SK-N-SH treated with all-trans-retinoic acid at 6 μM for 48 hours (cell line): ENCODE measurements around the gene FAM180A.

Experiments used
- ATAC-seq: fragments of 200-7000 bp; cut with Tn5 transposase; 3 replicates; pipeline ENCODE4 v1.9.1; 2020; ENCODE audit warnings: mild to moderate bottlenecking, moderate library complexity
- ARNTL ChIP-seq: fragments of 450-650 bp; formaldehyde crosslinking; IDR thresholded peaks from 2 replicates; pipeline ENCODE4 v1.5.0; 2020; ENCODE audit warnings: low read depth, mild to moderate bottlenecking, moderate library complexity, borderline replicate concordance
- BACH2 ChIP-seq: fragments of 250-450 bp; sonication (Bioruptor Pico); IDR thresholded peaks from 2 replicates; pipeline ENCODE4 v1.9.0; 2021; ENCODE audit warnings: mild to moderate bottlenecking, borderline replicate concordance
- CSDC2 ChIP-seq: fragments of 250-450 bp; sonication (Bioruptor Pico); IDR thresholded peaks from 2 replicates; pipeline ENCODE4 v1.5.0; 2020; ENCODE audit warnings: mild to moderate bottlenecking, moderate library complexity
- ESRRG ChIP-seq: fragments of 250-450 bp; sonication (Bioruptor Pico); IDR thresholded peaks from 2 replicates; pipeline ENCODE4 v1.6.1; 2021; ENCODE audit warnings: mild to moderate bottlenecking
- GLIS3 ChIP-seq: fragments of 250-450 bp; sonication (Bioruptor Pico); IDR thresholded peaks from 2 replicates; pipeline ENCODE4 v1.5.0; 2020; ENCODE audit warnings: mild to moderate bottlenecking, moderate library complexity
- ISL1 ChIP-seq: fragments of 250-450 bp; sonication (Bioruptor Pico); IDR thresholded peaks from 2 replicates; pipeline ENCODE4 v2.1.2; 2022; ENCODE audit warnings: mild to moderate bottlenecking, moderate library complexity
- OSR1 ChIP-seq: fragments of 250-450 bp; sonication (Bioruptor Pico); IDR thresholded peaks from 2 replicates; pipeline ENCODE4 v1.8.0; 2022; ENCODE audit warnings: moderate library complexity, mild to moderate bottlenecking, inconsistent platforms
- PPARA ChIP-seq: fragments of 250-450 bp; sonication (Bioruptor Pico); IDR thresholded peaks from 2 replicates; pipeline ENCODE4 v1.5.0; 2020; ENCODE audit warnings: mild to moderate bottlenecking, borderline replicate concordance
- RARB ChIP-seq: fragments of 250-450 bp; sonication (Bioruptor Pico); IDR thresholded peaks from 2 replicates; pipeline ENCODE4 v1.8.0; 2021; ENCODE audit warnings: mild to moderate bottlenecking, moderate library complexity
- TCF4 ChIP-seq: fragments of 250-450 bp; sonication (Bioruptor Pico); IDR thresholded peaks from 2 replicates; pipeline ENCODE4 v1.8.0; 2021; ENCODE audit warnings: mild to moderate bottlenecking, moderate library complexity, borderline replicate concordance
- TOX ChIP-seq: fragments of 250-450 bp; sonication (Bioruptor Pico); IDR thresholded peaks from 2 replicates; pipeline ENCODE4 v1.8.0; 2021; ENCODE audit warnings: mild to moderate bottlenecking, moderate library complexity, borderline replicate concordance
- ZFP3 ChIP-seq: fragments of 250-450 bp; sonication (Bioruptor Pico); IDR thresholded peaks from 2 replicates; pipeline ENCODE4 v1.5.0; 2020; ENCODE audit warnings: mild to moderate bottlenecking, moderate library complexity
- ZFP30 ChIP-seq: fragments of 450-650 bp; formaldehyde crosslinking; IDR thresholded peaks from 2 replicates; pipeline ENCODE4 v1.5.0; 2022; ENCODE audit warnings: mild to moderate bottlenecking, moderate library complexity
- TF ChIP-seq, protein P1 (sequence below): fragments of 250-450 bp; sonication (Bioruptor Pico); IDR thresholded peaks from 2 replicates; pipeline ENCODE4 v1.5.1; 2021; ENCODE audit warnings: mild to moderate bottlenecking, moderate library complexity
- TF ChIP-seq, protein P2 (sequence below): fragments of 250-450 bp; sonication (Bioruptor Pico); IDR thresholded peaks from 2 replicates; pipeline ENCODE4 v1.8.0; 2021; ENCODE audit warnings: low read depth, mild to moderate bottlenecking, moderate library complexity, borderline replicate concordance
- TF ChIP-seq, protein P3 (sequence below): fragments of 250-450 bp; sonication (Bioruptor Pico); IDR thresholded peaks from 2 replicates; pipeline ENCODE4 v1.5.1; 2020; ENCODE audit warnings: low read depth, mild to moderate bottlenecking, moderate library complexity
- TF ChIP-seq, protein P4 (sequence below): fragments of 250-450 bp; sonication (Bioruptor Pico); IDR thresholded peaks from 2 replicates; pipeline ENCODE4 v1.8.0; 2020; ENCODE audit warnings: mild to moderate bottlenecking, moderate library complexity, borderline replicate concordance
- TF ChIP-seq, protein P5 (sequence below): fragments of 250-450 bp; sonication (Bioruptor Pico); IDR thresholded peaks from 2 replicates; pipeline ENCODE4 v1.5.0; 2020; ENCODE audit warnings: mild to moderate bottlenecking, moderate library complexity

The FAM180A gene

DNA sequence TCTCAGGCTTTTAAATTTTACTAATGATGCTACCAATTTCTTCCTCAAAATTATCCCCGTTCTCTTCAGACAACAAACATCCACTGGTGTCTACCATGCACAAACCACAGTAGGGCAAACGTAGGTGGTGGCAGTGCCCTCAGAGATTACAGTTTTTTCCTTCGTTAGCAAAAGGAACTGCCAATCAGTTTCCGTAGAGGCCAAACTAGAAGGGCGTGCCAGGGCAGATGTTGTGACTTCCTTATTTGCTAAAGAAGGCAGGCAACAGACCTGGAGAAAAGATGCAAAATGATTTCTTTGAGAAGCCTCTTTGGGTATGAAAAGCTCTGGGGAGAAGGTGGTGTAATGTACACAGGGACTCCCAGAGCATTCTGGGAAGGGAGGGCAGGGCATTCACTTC is 7.6 kb upstream of the FAM180A start (continued):
- TF ChIP-seq PPARA (CRISPR knock-in tag) (no peak), OSR1 (CRISPR knock-in tag) (no peak), TCF4 (CRISPR knock-in tag) (no peak), ESRRG (CRISPR knock-in tag) (no peak), ISL1 (no peak), GLIS3 (CRISPR knock-in tag) (no peak)
- TF ChIP-seq, protein P1, sequence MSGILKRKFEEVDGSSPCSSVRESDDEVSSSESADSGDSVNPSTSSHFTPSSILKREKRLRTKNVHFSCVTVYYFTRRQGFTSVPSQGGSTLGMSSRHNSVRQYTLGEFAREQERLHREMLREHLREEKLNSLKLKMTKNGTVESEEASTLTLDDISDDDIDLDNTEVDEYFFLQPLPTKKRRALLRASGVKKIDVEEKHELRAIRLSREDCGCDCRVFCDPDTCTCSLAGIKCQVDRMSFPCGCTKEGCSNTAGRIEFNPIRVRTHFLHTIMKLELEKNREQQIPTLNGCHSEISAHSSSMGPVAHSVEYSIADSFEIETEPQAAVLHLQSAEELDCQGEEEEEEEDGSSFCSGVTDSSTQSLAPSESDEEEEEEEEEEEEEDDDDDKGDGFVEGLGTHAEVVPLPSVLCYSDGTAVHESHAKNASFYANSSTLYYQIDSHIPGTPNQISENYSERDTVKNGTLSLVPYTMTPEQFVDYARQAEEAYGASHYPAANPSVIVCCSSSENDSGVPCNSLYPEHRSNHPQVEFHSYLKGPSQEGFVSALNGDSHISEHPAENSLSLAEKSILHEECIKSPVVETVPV (CRISPR knock-in tag) = no peak
- TF ChIP-seq, protein P2, sequence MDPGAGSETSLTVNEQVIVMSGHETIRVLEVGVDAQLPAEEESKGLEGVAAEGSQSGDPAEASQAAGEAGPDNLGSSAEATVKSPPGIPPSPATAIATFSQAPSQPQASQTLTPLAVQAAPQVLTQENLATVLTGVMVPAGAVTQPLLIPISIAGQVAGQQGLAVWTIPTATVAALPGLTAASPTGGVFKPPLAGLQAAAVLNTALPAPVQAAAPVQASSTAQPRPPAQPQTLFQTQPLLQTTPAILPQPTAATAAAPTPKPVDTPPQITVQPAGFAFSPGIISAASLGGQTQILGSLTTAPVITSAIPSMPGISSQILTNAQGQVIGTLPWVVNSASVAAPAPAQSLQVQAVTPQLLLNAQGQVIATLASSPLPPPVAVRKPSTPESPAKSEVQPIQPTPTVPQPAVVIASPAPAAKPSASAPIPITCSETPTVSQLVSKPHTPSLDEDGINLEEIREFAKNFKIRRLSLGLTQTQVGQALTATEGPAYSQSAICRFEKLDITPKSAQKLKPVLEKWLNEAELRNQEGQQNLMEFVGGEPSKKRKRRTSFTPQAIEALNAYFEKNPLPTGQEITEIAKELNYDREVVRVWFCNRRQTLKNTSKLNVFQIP (CRISPR knock-in tag) = no peak
- TF ChIP-seq, protein P3, sequence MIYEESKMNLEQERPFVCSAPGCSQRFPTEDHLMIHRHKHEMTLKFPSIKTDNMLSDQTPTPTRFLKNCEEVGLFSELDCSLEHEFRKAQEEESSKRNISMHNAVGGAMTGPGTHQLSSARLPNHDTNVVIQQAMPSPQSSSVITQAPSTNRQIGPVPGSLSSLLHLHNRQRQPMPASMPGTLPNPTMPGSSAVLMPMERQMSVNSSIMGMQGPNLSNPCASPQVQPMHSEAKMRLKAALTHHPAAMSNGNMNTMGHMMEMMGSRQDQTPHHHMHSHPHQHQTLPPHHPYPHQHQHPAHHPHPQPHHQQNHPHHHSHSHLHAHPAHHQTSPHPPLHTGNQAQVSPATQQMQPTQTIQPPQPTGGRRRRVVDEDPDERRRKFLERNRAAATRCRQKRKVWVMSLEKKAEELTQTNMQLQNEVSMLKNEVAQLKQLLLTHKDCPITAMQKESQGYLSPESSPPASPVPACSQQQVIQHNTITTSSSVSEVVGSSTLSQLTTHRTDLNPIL (CRISPR knock-in tag) = no peak
- TF ChIP-seq, all 23 proteins: peak for 0

DNA sequence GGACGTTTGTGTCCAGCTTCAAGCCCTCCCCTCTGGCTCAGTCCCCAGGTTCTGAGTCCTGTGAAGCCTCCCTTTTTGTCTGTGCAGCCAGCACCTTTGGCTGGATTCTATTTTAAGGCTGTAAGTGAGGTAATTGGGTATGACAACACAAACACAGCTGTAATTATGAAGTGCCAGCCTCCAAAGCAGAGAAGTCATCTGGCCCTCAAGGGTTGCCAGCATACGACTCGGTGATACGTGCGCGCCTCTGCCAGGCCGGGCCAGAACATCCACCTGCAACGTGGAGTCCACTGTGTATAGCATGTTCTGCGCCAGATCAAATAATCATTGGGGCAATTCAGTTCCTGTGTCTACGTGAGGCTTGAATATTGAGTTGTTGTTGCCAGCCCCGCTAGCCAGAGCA is 6.7 kb upstream of the FAM180A start:
- TF ChIP-seq, protein P2 (CRISPR knock-in tag) = no peak
- TF ChIP-seq BACH2 (CRISPR knock-in tag) (no peak), ZFP3 (no peak), OSR1 (CRISPR knock-in tag) (no peak), RARB (CRISPR knock-in tag) (no peak), CSDC2 (CRISPR knock-in tag) (no peak), ARNTL (CRISPR knock-in tag) (no peak), TOX (no peak), ZFP30 (no peak), ESRRG (CRISPR knock-in tag) (no peak), ISL1 (no peak), PPARA (CRISPR knock-in tag) (no peak)
- TF ChIP-seq, protein P4, sequence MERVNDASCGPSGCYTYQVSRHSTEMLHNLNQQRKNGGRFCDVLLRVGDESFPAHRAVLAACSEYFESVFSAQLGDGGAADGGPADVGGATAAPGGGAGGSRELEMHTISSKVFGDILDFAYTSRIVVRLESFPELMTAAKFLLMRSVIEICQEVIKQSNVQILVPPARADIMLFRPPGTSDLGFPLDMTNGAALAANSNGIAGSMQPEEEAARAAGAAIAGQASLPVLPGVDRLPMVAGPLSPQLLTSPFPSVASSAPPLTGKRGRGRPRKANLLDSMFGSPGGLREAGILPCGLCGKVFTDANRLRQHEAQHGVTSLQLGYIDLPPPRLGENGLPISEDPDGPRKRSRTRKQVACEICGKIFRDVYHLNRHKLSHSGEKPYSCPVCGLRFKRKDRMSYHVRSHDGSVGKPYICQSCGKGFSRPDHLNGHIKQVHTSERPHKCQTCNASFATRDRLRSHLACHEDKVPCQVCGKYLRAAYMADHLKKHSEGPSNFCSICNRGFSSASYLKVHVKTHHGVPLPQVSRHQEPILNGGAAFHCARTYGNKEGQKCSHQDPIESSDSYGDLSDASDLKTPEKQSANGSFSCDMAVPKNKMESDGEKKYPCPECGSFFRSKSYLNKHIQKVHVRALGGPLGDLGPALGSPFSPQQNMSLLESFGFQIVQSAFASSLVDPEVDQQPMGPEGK (CRISPR knock-in tag) = no peak
- TF ChIP-seq, protein P5, sequence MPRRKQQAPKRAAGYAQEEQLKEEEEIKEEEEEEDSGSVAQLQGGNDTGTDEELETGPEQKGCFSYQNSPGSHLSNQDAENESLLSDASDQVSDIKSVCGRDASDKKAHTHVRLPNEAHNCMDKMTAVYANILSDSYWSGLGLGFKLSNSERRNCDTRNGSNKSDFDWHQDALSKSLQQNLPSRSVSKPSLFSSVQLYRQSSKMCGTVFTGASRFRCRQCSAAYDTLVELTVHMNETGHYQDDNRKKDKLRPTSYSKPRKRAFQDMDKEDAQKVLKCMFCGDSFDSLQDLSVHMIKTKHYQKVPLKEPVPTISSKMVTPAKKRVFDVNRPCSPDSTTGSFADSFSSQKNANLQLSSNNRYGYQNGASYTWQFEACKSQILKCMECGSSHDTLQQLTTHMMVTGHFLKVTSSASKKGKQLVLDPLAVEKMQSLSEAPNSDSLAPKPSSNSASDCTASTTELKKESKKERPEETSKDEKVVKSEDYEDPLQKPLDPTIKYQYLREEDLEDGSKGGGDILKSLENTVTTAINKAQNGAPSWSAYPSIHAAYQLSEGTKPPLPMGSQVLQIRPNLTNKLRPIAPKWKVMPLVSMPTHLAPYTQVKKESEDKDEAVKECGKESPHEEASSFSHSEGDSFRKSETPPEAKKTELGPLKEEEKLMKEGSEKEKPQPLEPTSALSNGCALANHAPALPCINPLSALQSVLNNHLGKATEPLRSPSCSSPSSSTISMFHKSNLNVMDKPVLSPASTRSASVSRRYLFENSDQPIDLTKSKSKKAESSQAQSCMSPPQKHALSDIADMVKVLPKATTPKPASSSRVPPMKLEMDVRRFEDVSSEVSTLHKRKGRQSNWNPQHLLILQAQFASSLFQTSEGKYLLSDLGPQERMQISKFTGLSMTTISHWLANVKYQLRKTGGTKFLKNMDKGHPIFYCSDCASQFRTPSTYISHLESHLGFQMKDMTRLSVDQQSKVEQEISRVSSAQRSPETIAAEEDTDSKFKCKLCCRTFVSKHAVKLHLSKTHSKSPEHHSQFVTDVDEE (CRISPR knock-in tag) = no peak
- TF ChIP-seq, protein P1 (CRISPR knock-in tag) = no peak
- no peak for ATAC-seq
